Ectodermal cell (in vitro differentiated cells): ENCODE results near the gene MXI1.

Source experiments
- H3K27ac ChIP-seq: 2 replicates; pipeline ENCODE4 v1.7.0; 2013; ENCODE audit warnings: mild to moderate bottlenecking, low read depth, low read length; ENCODE audit not compliant: insufficient read depth, poor library complexity, severe bottlenecking
- H3K27me3 ChIP-seq: 2 replicates; pipeline ENCODE4 v1.7.0; 2013; ENCODE audit warnings: mild to moderate bottlenecking, low read length; ENCODE audit not compliant: insufficient read depth, control insufficient read depth, poor library complexity, severe bottlenecking
- H3K36me3 ChIP-seq: one replicate; pipeline ENCODE4 v1.7.0; 2013; ENCODE audit warnings: low read length; ENCODE audit not compliant: control insufficient read depth, insufficient read depth
- H3K4me1 ChIP-seq: one replicate; pipeline ENCODE4 v1.7.0; 2013; ENCODE audit warnings: low read length; ENCODE audit not compliant: control insufficient read depth, insufficient read depth
- H3K4me3 ChIP-seq: 2 replicates; pipeline ENCODE4 v1.7.0; 2013; ENCODE audit warnings: low read depth, low read length, control low read depth; ENCODE audit not compliant: insufficient read depth
- H3K9me3 ChIP-seq: 2 replicates; pipeline ENCODE4 v1.7.0; 2013; ENCODE audit warnings: mild to moderate bottlenecking, low read length, moderate library complexity; ENCODE audit not compliant: control insufficient read depth
- WGBS, 2 experiments: methylation state at CpG; one replicate each; pipeline ENCODE4 v1.1.7; 2013; ENCODE audit warnings: missing lambda C conversion rate in 2 of 2; 5-methylcytosine and 5-hydroxymethylcytosine counted together

Gene MXI1

GRCh38 chr10:110168601-110169481 lies 38.6 kb upstream of the MXI1 start:
- peaks cover 96% of the 10 kb centered on the region for H3K27me3 ChIP-seq
- no peak overlapping the region for H3K4me3 ChIP-seq
- no peaks in the 10 kb centered on the region for H3K9me3 ChIP-seq
- 3 to 5% methylated on average over 6 to 10 of the region's 10 CpGs for WGBS, 2 experiments
- H3K27ac ChIP-seq = no peak overlapping the region
- H3K36me3 ChIP-seq = no peaks in the 10 kb centered on the region
- H3K4me1 ChIP-seq = peaks cover 21% of the 10 kb centered on the region

- H3K4me3 ChIP-seq = no peak overlapping the region
- peaks cover 25% of the 10 kb centered on the region for H3K4me1 ChIP-seq
- no peaks in the 10 kb centered on the region for H3K9me3 ChIP-seq
- no peaks in the 10 kb centered on the region for H3K36me3 ChIP-seq
- 0% methylated on average over 1 of the region's 1 CpG; no CpG with 5 or more reads in 1 of the 2 experiments for whole genome bisulfite sequencing, 2 experiments
- no peak overlapping the region for H3K27ac ChIP-seq
- peaks cover 96% of the 10 kb centered on the region for H3K27me3 ChIP-seq
Measured at GRCh38 chr10:110169586-110169985, 37.8 kb upstream of the MXI1 start.

- H3K36me3 ChIP-seq = no peaks in the 10 kb centered on the region
- no peak overlapping the region for H3K4me3 ChIP-seq
- 3 to 6% methylated on average over 12 to 13 of the region's 13 CpGs for WGBS, 2 experiments
- H3K27ac ChIP-seq = no peak overlapping the region
- H3K27me3 ChIP-seq = peaks cover 97% of the 10 kb centered on the region
- H3K9me3 ChIP-seq = no peaks in the 10 kb centered on the region
- peaks cover 25% of the 10 kb centered on the region for H3K4me1 ChIP-seq
Measured at GRCh38 chr10:110170142-110170971, 37.0 kb upstream of the MXI1 start.

- Histone ChIP-seq H3K27ac (no peak overlapping the region), H3K36me3 (no peaks in the 10 kb centered on the region), H3K4me1 (peaks cover 25% of the 10 kb centered on the region), H3K4me3 (no peak overlapping the region), H3K27me3 (peaks cover 97% of the 10 kb centered on the region), H3K9me3 (no peaks in the 10 kb centered on the region)
- WGBS, 2 experiments = 0 to 1% methylated on average over 4 of the region's 6 CpGs
Measured at GRCh38 chr10:110171032-110171431, 36.4 kb upstream of the MXI1 start.

- H3K9me3 ChIP-seq = no peaks in the 10 kb centered on the region
- no peaks in the 10 kb centered on the region for H3K36me3 ChIP-seq
- peaks cover 25% of the 10 kb centered on the region for H3K4me1 ChIP-seq
- no peak overlapping the region for H3K4me3 ChIP-seq
- no peak overlapping the region for H3K27ac ChIP-seq
- H3K27me3 ChIP-seq = peaks cover 88% of the 10 kb centered on the region
- 79 to 87% methylated on average over 4 to 5 of the region's 5 CpGs for WGBS, 2 experiments
Measured at GRCh38 chr10:110172155-110172554, 35.2 kb upstream of the MXI1 start.

- peaks cover 67% of the 10 kb centered on the region for H3K27me3 ChIP-seq
- no peaks in the 10 kb centered on the region for H3K9me3 ChIP-seq
- peaks cover 12% of the 10 kb centered on the region for H3K4me1 ChIP-seq
- H3K36me3 ChIP-seq = no peaks in the 10 kb centered on the region
- H3K4me3 ChIP-seq = no peak overlapping the region
- no peak overlapping the region for H3K27ac ChIP-seq
Measured at GRCh38 chr10:110174201-110174600, 33.2 kb upstream of the MXI1 start.

GRCh38 chr10:110174816-110175215 lies 32.6 kb upstream of the MXI1 start:
- H3K9me3 ChIP-seq = no peaks in the 10 kb centered on the region
- peaks cover 12% of the 10 kb centered on the region for H3K4me1 ChIP-seq
- 89 to 91% methylated on average over 5 of the region's 5 CpGs for WGBS, 2 experiments
- H3K27ac ChIP-seq = no peak overlapping the region
- no peaks in the 10 kb centered on the region for H3K36me3 ChIP-seq
- no peak overlapping the region for H3K4me3 ChIP-seq
- H3K27me3 ChIP-seq = peaks cover 61% of the 10 kb centered on the region

GRCh38 chr10:110175406-110175805 lies 32.0 kb upstream of the MXI1 start:
- WGBS, 2 experiments = 88 to 97% methylated on average over 2 of the region's 2 CpGs
- Histone ChIP-seq H3K9me3 (no peaks in the 10 kb centered on the region), H3K27me3 (peaks cover 55% of the 10 kb centered on the region), H3K36me3 (no peaks in the 10 kb centered on the region), H3K4me3 (no peak overlapping the region), H3K27ac (no peak overlapping the region), H3K4me1 (peaks cover 8% of the 10 kb centered on the region)

GRCh38 chr10:110176141-110177030 lies 31.0 kb upstream of the MXI1 start:
- no peak overlapping the region for H3K4me3 ChIP-seq
- no peak overlapping the region for H3K27ac ChIP-seq
- peaks cover 6% of the 10 kb centered on the region for H3K4me1 ChIP-seq
- H3K36me3 ChIP-seq = no peaks in the 10 kb centered on the region
- H3K9me3 ChIP-seq = no peaks in the 10 kb centered on the region
- 58 to 62% methylated on average over 18 to 19 of the region's 19 CpGs for WGBS, 2 experiments
- peaks cover 45% of the 10 kb centered on the region for H3K27me3 ChIP-seq
